H1 (cell line): Measurements from ENCODE around the gene RPGRIP1. TPM values are rescaled to one million over a fixed set of nuclear protein-coding genes. Genes with fewer than 3 reads are reported as not detected.

ENCODE experiments used
- polyA plus RNA-seq, 7 experiments: library from polyadenylated mRNA; depleted of rRNA in 3 of 7; stranded (reverse) in 5 of 7; unstranded in 2 of 7; fragments of >200 nt in 5 of 7; fragments of 200-250 nt in 2 of 7; gene quantifications; 1 replicate in 5 of 7; 2 replicates in 1 of 7; 4 replicates in 1 of 7; pipeline versions ENCODE4 v1.2.1 to v1.2.3, GENCODE V29; 2011 to 2013; ENCODE audit warnings: missing spikeins in 2 of 7, mixed read lengths in 2 of 7
- total RNA-seq: library from RNA; stranded (reverse); fragmentation: NEBNext Ultra II Directional; extraction: Animal tissue kit (Norgen Biotek cat#: 25700); gene quantifications from 2 replicates; pipeline ENCODE4 v1.2.1, GENCODE V29; 2021

The RPGRIP1 gene
- total and polyA plus RNA-seq, 2 of the 8 experiments (the other 6 are each of a cell fraction or from before 2014, with no cell fraction given), result 0.36 to 0.65 TPM

Other genes starting within 250 kb of the RPGRIP1 start
- 0.34 TPM in 1 of 2 replicates, not detected in the other for gene TPPP2, start 249.9 kb upstream of the RPGRIP1 start, total RNA-seq
- gene TPPP2, start 249.9 kb upstream of the RPGRIP1 start, polyA plus RNA-seq (2011; rRNA removed), result not detected in 2 replicates
- not detected in 2 replicates for gene RNASE13, start 245.3 kb upstream of the RPGRIP1 start, total RNA-seq
- 0.05 TPM in 1 of 2 replicates, not detected in the other for gene RNASE13, start 245.3 kb upstream of the RPGRIP1 start, polyA plus RNA-seq (2011; rRNA removed)
- not detected in 2 replicates for gene RNASE7, start 237.7 kb upstream of the RPGRIP1 start, total RNA-seq
- not detected in 2 replicates for gene RNASE7, start 237.7 kb upstream of the RPGRIP1 start, polyA plus RNA-seq (2011; rRNA removed)
- not detected in 2 replicates for gene RNASE8, start 222.3 kb upstream of the RPGRIP1 start, total RNA-seq
- gene RNASE8, start 222.3 kb upstream of the RPGRIP1 start, polyA plus RNA-seq (2011; rRNA removed), result not detected in 2 replicates
- gene ARHGEF40, start 209.8 kb upstream of the RPGRIP1 start, total RNA-seq, result 49.5 and 53.1 TPM in 2 replicates
- gene ARHGEF40, start 209.8 kb upstream of the RPGRIP1 start, polyA plus RNA-seq (2011; rRNA removed), result 99.6 and 101 TPM in 2 replicates
- gene ZNF219, start 181.4 kb upstream of the RPGRIP1 start, total RNA-seq, result 108 and 113 TPM in 2 replicates
- gene ZNF219, start 181.4 kb upstream of the RPGRIP1 start, polyA plus RNA-seq (2011; rRNA removed), result 160 and 310 TPM in 2 replicates
- 1.3 and 1.9 TPM in 2 replicates for gene TMEM253, start 179.0 kb upstream of the RPGRIP1 start, total RNA-seq
- 1.9 and 2.2 TPM in 2 replicates for gene TMEM253, start 179.0 kb upstream of the RPGRIP1 start, polyA plus RNA-seq (2011; rRNA removed)
- gene OR5AU1, start 124.0 kb upstream of the RPGRIP1 start, total RNA-seq, result not detected in 2 replicates
- gene OR5AU1, start 124.0 kb upstream of the RPGRIP1 start, polyA plus RNA-seq (2011; rRNA removed), result not detected in 2 replicates
- gene HNRNPC, start 10.6 kb upstream of the RPGRIP1 start, total RNA-seq, result 1,203 and 1,207 TPM in 2 replicates
- gene HNRNPC, start 10.6 kb upstream of the RPGRIP1 start, polyA plus RNA-seq (2011; rRNA removed), result 517 and 781 TPM in 2 replicates
- 201 and 209 TPM in 2 replicates for gene SUPT16H, start 103.9 kb downstream of the RPGRIP1 start, total RNA-seq
- 93.1 and 138 TPM in 2 replicates for gene SUPT16H, start 103.9 kb downstream of the RPGRIP1 start, polyA plus RNA-seq (2011; rRNA removed)
- gene CHD8, start 176.0 kb downstream of the RPGRIP1 start, total RNA-seq, result 140 TPM in 2 replicates
- 88.3 and 90.8 TPM in 2 replicates for gene CHD8, start 176.0 kb downstream of the RPGRIP1 start, polyA plus RNA-seq (2011; rRNA removed)
- 26.1 and 27.6 TPM in 2 replicates for gene RAB2B, start 196.9 kb downstream of the RPGRIP1 start, total RNA-seq
- gene RAB2B, start 196.9 kb downstream of the RPGRIP1 start, polyA plus RNA-seq (2011; rRNA removed), result 13.6 and 23.4 TPM in 2 replicates
- gene TOX4, start 197.1 kb downstream of the RPGRIP1 start, total RNA-seq, result 49.5 and 58.3 TPM in 2 replicates
- 50.5 and 51.5 TPM in 2 replicates for gene TOX4, start 197.1 kb downstream of the RPGRIP1 start, polyA plus RNA-seq (2011; rRNA removed)
- gene METTL3, start 231.3 kb downstream of the RPGRIP1 start, total RNA-seq, result 98.6 and 103 TPM in 2 replicates
- 144 and 152 TPM in 2 replicates for gene METTL3, start 231.3 kb downstream of the RPGRIP1 start, polyA plus RNA-seq (2011; rRNA removed)
- 346 and 360 TPM in 2 replicates for gene SALL2, start 246.3 kb downstream of the RPGRIP1 start, total RNA-seq
- 310 and 356 TPM in 2 replicates for gene SALL2, start 246.3 kb downstream of the RPGRIP1 start, polyA plus RNA-seq (2011; rRNA removed)